MM.1S (cell line): ENCODE data around the gene CASTOR2.
"Not testable (repeated sequence)": the region's sequence is repeated elsewhere in the genome, so short reads cannot be mapped to it uniquely, and the experiment has no call there.

ENCODE experiments used
- CTCF ChIP-seq: fragments of 300-600 bp; sonication (generic); IDR thresholded peaks from 2 replicates; pipeline ENCODE4 v1.5.1; 2016; ENCODE audit warnings: antibody characterized with exemption, low read length, mixed read lengths
- EZH2 ChIP-seq: fragments of 300-600 bp; sonication (generic); optimal IDR thresholded peaks from 2 replicates; pipeline ENCODE3; 2017; ENCODE audit warnings: low read depth, mild to moderate bottlenecking, antibody characterized with exemption, low read length, mixed read lengths
- EZH2phosphoT487 ChIP-seq: fragments of 300-600 bp; sonication (generic); IDR thresholded peaks from 2 replicates; pipeline ENCODE4 v1.6.1; 2018; ENCODE audit warnings: antibody characterized with exemption, low read length

- TF ChIP-seq CTCF, EZH2, EZH2phosphoT487: not testable (repeated sequence)
These were observed 20.6 kb upstream of the CASTOR2 start for GRCh38 chr7:74943923-74944322.
